HG02981 (cell line): ENCODE results near the gene CRACR2B.

ENCODE experiments used
- ATAC-seq: cut with Tn5 transposase; IDR thresholded peaks from one replicate; pipeline ENCODE4 v1.9.1; 2021; ENCODE audit warnings: mild to moderate bottlenecking, moderate library complexity; ENCODE audit not compliant: unreplicated experiment

CRACR2B gene

DNA sequence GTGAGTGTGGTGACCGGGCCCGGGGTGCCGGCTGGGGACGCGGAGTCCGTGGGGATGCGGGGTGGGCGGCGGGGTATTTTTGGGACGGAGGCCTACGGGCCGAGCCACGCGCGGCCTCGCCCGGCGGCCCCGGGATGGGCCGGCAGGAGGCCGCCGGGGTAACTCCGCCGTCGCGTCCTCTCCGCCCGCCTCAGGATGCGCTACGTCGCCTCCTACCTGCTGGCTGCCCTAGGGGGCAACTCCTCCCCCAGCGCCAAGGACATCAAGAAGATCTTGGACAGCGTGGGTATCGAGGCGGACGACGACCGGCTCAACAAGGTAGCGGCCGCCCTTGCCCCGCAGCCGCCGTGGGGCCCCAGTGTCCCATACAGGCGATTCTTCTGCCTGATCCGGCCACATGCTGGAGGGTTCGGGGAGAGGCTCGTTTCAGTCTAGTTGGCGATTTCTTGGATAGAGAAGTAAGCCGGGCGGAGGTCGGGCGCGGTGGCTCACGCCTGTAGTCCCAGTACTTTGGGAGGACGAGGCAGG, 17.6 kb upstream of the CRACR2B start:
- ATAC-seq = peak; percentile 12

GRCh38 chr11:811446-812245, 16.1 kb upstream of the CRACR2B start:
- ATAC-seq = no peak

DNA sequence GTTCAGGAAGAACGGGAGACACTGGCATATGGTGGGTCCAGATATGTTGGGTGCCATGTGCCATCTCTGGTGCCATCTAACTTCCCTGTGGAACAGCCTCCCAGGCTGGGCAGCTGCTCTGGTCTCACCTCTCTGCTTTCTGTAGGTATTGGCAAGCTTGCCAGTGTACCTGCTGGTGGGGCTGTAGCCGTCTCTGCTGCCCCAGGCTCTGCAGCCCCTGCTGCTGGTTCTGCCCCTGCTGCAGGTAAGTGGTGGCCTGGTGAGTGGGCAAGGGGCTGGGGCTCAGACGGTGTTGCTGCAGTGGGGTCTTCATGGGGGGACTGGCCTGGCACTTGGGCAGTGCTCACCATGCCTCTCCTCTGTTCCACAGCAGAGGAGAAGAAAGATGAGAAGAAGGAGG, 15.3 kb upstream of the CRACR2B start:
- ATAC-seq = no peak

DNA sequence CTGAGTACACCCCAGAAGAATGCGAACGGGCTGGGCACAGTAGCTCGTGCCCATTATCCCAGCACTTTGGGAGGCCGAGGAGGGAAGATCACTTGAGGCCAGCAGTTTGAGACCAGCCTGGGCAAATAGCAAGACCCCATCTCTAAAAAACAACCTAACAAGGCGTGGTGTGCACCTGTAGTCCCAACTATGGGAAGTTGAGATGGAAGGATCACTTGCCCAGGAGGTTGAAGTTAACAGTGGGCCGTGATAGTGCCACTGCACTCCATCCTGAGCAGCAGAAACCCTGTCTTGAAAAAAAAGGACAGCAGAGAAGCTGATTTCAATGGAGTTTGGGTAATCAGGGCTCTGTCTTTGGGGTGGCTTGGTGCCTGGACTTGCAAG, 14.7 kb upstream of the CRACR2B start:
- ATAC-seq = no peak

DNA sequence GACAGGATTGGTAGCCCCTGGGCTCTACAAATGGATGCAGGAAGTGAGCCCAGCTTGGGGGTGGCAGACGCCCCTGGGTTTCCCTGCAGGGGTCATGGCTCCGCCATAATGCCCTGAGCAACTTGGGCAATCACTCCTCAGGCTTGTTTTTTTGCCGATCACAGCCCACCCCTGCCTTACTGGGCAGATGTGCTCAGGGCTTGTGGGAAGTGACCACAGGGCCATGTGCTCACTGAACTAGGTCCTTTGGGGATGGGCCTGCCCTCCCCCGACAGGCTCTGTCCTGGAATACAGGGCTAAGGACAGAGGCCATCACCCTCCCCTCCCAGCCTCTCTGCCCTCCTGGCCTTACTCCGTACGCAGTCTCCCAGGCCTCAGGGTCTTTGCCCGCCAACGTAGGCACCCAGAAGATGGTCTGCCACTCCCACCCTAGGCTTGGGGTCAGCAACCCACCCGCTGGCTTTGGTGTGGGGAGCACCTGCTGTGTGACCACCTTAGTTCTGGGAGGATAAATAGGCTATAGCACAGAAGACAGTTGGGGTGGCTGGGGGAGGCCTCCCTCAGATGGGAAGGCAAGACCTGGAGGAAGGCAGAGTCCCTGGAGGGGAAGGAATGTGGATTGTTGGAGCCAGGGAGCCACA, 14.1 kb upstream of the CRACR2B start:
- no peak for ATAC-seq

GRCh38 chr11:815675-816432, 11.9 kb upstream of the CRACR2B start:
- no peak for ATAC-seq

DNA sequence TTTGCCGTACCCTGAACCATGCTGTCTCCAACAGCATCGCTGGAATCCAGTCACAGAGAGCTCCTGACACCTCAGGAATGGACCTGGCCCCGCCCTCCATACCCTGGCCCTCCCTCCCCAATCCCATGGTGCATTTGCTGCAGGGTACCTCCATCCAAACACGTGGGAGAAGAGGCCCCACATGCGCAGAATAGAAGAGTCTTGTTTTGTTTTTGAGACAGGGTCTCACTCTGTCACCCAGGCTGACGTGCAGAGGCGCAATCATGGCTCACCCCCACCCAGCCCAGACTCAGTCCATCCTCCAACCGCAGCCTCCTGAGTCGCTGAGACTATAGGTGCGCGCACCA, 11.3 kb upstream of the CRACR2B start:
- ATAC-seq = no peak

DNA sequence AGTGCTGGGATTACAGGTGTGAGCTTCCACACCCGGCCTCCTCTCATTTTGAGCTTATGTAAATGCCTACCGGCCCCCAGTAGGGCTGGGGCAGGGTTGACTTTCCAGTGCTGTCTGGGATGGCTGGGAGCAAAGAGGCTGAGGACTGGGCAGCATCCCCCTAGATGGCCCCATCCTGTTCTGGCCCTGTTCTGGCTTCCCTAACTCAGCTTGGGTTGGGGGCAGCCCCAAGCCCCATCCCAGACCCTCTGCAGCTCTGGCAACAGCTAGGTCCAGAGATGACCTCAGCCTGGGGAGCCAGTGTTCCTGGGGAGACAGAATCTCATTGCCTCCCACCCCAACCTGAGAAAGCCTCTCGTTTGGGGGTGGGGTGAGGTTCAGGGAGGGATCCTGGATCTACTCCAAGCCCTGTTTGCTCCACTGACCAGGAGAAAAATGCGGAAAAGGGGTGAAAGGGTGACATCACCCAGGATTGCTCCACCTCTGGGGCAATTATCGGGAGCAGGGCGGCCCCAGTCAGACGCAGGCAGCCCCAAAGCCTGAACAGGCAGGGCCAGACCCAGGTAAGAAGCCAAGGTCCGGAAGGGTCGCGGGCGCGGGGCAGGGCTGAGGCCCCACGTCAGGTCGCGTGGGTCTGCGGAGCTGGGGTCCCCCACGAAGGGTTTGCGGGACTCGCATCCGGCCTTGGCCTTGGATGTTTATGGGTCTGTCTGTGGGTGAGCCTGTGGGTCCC, 9.2 kb upstream of the CRACR2B start, which contains the start of gene PNPLA2:
PNPLA2 (plus strand) TSS at position 519 of the 733 bp plus-strand sequence. CDS start 805 bp downstream, outside the sequence.
- ATAC-seq = no peak

DNA sequence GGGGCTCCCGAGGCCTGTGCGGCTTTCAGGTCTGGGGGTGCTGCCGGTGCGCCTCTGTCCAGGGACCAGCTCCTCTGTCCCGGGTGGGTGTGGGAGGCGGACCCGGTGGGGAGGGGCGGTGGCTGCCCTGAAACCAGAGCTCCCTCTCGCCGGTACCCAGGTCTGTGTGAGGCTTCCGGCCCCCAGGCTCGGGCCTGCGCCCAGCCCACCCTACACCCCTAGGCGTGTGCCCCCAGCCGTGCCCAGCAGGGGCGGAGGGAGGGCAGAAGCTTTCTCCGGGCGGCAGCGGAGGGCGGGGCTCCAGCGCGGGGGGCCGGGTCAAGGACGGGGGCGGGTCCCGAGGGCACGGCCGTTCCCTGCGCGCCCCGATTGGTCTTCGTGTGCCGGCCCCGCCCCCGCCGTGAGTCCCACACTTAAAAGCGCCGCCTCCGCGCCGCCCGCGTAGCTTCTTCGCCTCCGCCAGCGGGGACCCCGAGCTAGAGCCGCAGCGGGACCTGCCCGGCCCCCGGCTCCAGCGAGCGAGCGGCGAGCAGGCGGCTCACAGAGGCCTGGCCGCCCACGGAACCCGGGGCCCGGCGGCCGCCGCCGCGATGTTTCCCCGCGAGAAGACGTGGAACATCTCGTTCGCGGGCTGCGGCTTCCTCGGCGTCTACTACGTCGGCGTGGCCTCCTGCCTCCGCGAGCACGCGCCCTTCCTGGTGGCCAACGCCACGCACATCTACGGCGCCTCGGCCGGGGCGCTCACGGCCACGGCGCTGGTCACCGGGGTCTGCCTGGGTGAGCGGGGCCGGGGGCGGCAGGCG, 8.4 kb upstream of the CRACR2B start:
- peak; percentile 56 for ATAC-seq

GRCh38 chr11:819943-820649, 7.6 kb upstream of the CRACR2B start:
- peak; percentile 63 for ATAC-seq

GRCh38 chr11:820655-821511, 6.8 kb upstream of the CRACR2B start:
- ATAC-seq = no peak

GRCh38 chr11:821512-822371, 6.0 kb upstream of the CRACR2B start:
- no peak for ATAC-seq

DNA sequence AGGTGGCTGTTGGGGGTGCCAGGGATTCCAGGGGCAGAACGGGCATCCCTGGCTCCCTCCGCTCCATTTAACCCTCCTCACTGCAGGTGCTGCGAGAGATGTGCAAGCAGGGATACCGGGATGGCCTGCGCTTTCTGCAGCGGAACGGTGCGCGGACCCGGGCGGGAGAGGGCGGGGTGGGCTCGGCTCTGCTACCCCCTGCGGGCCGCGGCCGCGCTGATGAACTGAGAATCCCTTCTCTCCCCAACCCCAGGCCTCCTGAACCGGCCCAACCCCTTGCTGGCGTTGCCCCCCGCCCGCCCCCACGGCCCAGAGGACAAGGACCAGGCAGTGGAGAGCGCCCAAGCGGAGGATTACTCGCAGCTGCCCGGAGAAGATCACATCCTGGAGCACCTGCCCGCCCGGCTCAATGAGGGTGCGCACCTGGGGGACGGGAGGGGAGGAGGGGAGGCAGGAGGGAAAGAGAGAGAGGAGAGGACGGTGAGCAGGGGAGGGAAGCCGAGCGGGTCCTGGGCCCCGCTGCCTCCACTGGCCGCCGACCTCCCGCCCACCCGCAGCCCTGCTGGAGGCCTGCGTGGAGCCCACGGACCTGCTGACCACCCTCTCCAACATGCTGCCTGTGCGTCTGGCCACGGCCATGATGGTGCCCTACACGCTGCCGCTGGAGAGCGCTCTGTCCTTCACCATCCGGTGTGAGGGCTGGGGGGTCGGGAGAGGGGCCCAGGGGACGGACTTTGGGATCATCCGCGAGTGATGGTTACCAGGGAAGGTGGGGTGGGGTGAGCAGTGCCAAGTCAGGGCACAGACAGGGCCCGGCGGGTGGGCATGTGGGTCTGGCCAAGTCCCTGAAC, 4.1 kb upstream of the CRACR2B start:
- no peak for ATAC-seq

GRCh38 chr11:824292-824880, 3.3 kb upstream of the CRACR2B start:
- no peak for ATAC-seq

- no peak for ATAC-seq
These were observed 2.8 kb upstream of the CRACR2B start for GRCh38 chr11:824942-825341.
